Measurements from ENCODE around the gene SART1. TPM values are rescaled to one million over a fixed set of nuclear protein-coding genes. Genes with fewer than 3 reads are reported as not detected.
A peak's percentile ranks its signal among the peaks of the same experiment; 100 is the strongest.

The SART1 gene
- polyA plus RNA-seq, 2 donors: 33.9 to 77.1 TPM

DNA sequence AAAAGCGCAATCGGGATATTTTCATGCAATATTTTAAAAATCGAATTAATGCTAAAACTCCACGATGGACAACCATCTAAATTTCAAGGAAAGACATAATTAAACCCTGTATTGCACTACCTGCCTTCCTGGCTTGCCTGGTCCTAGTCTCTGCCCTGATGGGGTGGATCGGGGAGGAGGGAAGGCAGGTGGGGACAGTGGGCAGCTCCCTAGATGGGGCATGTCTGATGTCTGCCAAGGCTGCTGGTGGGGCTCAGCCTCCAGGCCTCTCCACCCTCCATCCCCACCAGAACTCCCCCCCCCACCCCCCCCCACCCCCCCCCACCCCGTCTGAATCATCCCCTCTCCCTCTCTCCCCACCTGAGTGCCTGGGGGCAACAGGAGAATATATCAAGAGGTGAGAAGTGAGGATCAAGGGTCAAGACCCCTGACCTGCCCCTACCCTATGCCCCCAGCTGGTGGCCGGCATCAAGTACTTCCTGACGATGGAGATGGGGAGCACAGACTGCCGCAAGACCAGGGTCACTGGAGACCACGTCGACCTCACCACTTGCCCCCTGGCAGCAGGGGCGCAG, 50.9 kb downstream of the SART1 start:
- peak overlapping the region; percentile 42 to 46 for H3K4me3 ChIP-seq (ENCODE audit: low read depth in 1 of 2, low read length in 2 of 2)
- peaks cover 2 to 3% of the 10 kb centered on the region in 2 donors for H3K4me1 ChIP-seq (ENCODE audit: control insufficient read depth in 2 of 2, insufficient read depth in 2 of 2, low read length in 1 of 2)
- no peaks in the 10 kb centered on the region for H3K27me3 ChIP-seq (ENCODE audit: control insufficient read depth in 1 of 2, insufficient read depth in 2 of 2, low read length in 2 of 2)
- 57 to 59% methylated on average over 11 of the region's 12 CpGs for WGBS, 2 donors
- no peaks in the 10 kb centered on the region for H3K36me3 ChIP-seq (ENCODE audit: control insufficient read depth in 2 of 2, insufficient read depth in 2 of 2, low read length in 1 of 2)
- no peaks in the 10 kb centered on the region for H3K9me3 ChIP-seq (ENCODE audit: control insufficient read depth in 2 of 2, insufficient read depth in 1 of 2, low read depth in 1 of 2, low read length in 1 of 2)
- H3K27ac ChIP-seq (ENCODE audit: low read depth in 2 of 2, low read length in 1 of 2): peak overlapping the region; percentile 85 to 90

DNA sequence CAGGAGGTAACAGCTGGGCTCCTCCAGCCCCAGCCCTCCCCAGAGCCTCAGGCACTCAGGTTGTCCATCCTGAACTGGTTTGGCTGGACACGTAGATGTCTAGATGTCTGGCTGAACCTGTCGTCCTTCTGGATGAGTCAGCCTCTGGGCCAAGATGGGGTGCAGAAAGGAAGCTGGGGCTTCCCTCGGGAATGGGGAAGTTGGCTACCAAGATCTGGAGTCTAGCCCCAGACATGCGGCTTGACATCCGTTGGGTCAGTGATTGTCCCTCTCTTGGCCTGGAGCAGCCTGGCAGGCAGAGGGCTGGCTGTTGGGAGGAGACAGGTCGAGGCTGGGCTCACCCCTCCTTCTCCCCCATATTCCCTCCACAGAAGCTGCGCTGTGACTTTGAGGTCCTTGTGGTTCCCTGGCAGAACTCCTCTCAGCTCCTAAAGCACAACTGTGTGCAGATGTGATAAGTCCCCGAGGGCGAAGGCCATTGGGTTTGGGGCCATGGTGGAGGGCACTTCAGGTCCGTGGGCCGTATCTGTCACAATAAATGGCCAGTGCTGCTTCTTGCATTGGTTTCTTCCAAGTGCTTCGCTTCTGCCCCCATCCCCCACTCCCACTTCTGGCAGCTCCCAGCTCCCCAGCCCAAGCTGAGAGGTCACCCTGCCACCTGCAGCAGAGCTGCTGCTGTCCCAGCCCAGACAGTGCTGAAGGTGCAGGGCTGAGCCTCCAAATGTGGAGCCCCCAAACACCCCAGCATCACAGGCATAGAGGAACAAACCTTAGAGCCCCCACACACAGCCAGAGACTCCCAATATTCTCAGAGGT, 51.6 kb downstream of the SART1 start:
- no peaks in the 10 kb centered on the region for H3K27me3 ChIP-seq (ENCODE audit: control insufficient read depth in 1 of 2, insufficient read depth in 2 of 2, low read length in 2 of 2)
- 53% methylated on average over 12 of the region's 12 CpGs for WGBS, 2 donors
- peak overlapping the region; percentile 15 to 42 for H3K4me3 ChIP-seq (ENCODE audit: low read depth in 1 of 2, low read length in 2 of 2)
- no peaks in the 10 kb centered on the region for H3K36me3 ChIP-seq (ENCODE audit: control insufficient read depth in 2 of 2, insufficient read depth in 2 of 2, low read length in 1 of 2)
- H3K9me3 ChIP-seq (ENCODE audit: control insufficient read depth in 2 of 2, insufficient read depth in 1 of 2, low read depth in 1 of 2, low read length in 1 of 2): no peaks in the 10 kb centered on the region
- H3K27ac ChIP-seq (ENCODE audit: low read depth in 2 of 2, low read length in 1 of 2): peak overlapping the region; percentile 43 to 90
- peaks cover 2 to 3% of the 10 kb centered on the region in 2 donors for H3K4me1 ChIP-seq (ENCODE audit: control insufficient read depth in 2 of 2, insufficient read depth in 2 of 2, low read length in 1 of 2)

DNA sequence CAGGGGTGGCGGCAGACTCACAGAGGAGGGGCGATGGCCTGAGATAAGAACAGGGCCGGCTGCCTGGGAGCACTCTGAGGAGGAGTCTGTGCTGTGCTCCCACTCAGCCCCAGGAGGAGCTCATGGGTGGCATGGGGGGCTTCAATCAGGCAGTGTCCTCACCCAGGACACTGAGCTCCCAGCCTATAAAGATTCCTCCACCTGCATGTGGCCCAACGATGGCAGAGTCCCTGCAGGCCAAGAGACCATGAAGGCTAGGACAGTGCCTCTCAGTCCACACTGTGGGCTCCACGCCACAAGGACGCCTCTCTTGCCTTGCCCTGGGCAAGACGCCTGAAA, 52.2 kb downstream of the SART1 start:
- no peaks in the 10 kb centered on the region for H3K36me3 ChIP-seq (ENCODE audit: control insufficient read depth in 2 of 2, insufficient read depth in 2 of 2, low read length in 1 of 2)
- no peaks in the 10 kb centered on the region for H3K9me3 ChIP-seq (ENCODE audit: control insufficient read depth in 2 of 2, insufficient read depth in 1 of 2, low read depth in 1 of 2, low read length in 1 of 2)
- peaks cover 2 to 3% of the 10 kb centered on the region in 2 donors for H3K4me1 ChIP-seq (ENCODE audit: control insufficient read depth in 2 of 2, insufficient read depth in 2 of 2, low read length in 1 of 2)
- H3K27ac ChIP-seq (ENCODE audit: low read depth in 2 of 2, low read length in 1 of 2): no peak overlapping the region
- H3K4me3 ChIP-seq (ENCODE audit: low read depth in 1 of 2, low read length in 2 of 2): no peak overlapping the region
- H3K27me3 ChIP-seq (ENCODE audit: control insufficient read depth in 1 of 2, insufficient read depth in 2 of 2, low read length in 2 of 2): no peaks in the 10 kb centered on the region
- WGBS, 2 donors: 73 to 74% methylated on average over 7 of the region's 7 CpGs

DNA sequence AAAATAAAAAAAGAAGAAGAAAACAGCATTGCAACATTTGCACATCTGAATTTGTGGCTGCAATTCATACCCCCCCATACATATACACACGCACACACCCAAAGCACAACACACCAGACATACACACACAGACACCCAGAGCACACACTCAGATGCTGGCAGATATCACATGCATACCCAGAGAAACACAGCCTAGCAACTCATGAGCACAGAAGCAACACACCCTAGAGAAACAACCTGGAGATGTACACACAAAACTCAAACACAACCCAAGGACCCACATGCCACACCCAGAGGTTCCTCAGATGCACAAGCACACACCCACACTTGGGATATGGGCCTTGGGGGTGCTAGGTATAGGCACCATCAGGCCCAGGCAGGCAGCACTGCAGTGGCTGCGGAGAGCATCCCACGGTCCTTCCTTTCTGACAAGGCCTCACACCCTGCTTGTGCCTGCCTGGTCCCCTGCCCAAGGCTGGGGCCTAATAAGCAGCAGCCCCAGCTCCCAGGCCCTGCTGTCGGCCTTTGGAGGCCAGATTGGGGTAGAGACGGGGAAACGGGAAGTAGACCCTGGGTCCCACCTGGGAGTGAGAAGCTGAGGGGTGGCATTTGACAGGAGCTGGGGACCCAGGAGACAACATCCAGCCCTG, 53.4 kb downstream of the SART1 start:
- WGBS, 2 donors: 91 to 93% methylated on average over 6 of the region's 6 CpGs
- H3K27ac ChIP-seq (ENCODE audit: low read depth in 2 of 2, low read length in 1 of 2): no peak overlapping the region
- H3K27me3 ChIP-seq (ENCODE audit: control insufficient read depth in 1 of 2, insufficient read depth in 2 of 2, low read length in 2 of 2): no peaks in the 10 kb centered on the region
- no peaks in the 10 kb centered on the region for H3K9me3 ChIP-seq (ENCODE audit: control insufficient read depth in 2 of 2, insufficient read depth in 1 of 2, low read depth in 1 of 2, low read length in 1 of 2)
- peaks cover 2 to 3% of the 10 kb centered on the region in 2 donors for H3K4me1 ChIP-seq (ENCODE audit: control insufficient read depth in 2 of 2, insufficient read depth in 2 of 2, low read length in 1 of 2)
- no peaks in the 10 kb centered on the region for H3K36me3 ChIP-seq (ENCODE audit: control insufficient read depth in 2 of 2, insufficient read depth in 2 of 2, low read length in 1 of 2)
- H3K4me3 ChIP-seq (ENCODE audit: low read depth in 1 of 2, low read length in 2 of 2): no peak overlapping the region

DNA sequence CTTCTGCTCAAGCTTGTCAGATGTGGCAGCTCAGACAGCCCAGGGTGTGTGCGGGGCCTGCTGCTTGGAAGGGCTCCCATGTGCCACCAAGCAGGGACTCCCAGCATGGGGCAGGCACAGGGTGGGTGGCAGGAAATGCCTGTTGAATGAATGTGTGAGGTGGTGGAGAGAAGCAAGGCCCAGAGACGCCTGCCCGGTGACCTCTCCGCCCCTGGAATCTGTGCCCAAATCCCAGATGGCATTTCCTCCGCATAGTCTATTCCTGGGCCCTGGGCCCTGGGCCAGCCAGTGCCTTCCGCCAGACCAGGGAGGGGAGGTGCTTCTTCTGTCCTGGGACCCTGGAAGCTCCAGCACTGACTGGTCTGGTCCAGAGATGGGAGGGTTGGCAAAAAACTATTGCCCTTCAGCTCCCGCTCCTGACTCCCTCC, 53.9 kb downstream of the SART1 start:
- Histone ChIP-seq H3K4me3 (ENCODE audit: low read depth in 1 of 2, low read length in 2 of 2) (no peak overlapping the region), H3K4me1 (ENCODE audit: control insufficient read depth in 2 of 2, insufficient read depth in 2 of 2, low read length in 1 of 2) (peaks cover 2 to 3% of the 10 kb centered on the region in 2 donors), H3K27ac (ENCODE audit: low read depth in 2 of 2, low read length in 1 of 2) (no peak overlapping the region), H3K9me3 (ENCODE audit: control insufficient read depth in 2 of 2, insufficient read depth in 1 of 2, low read depth in 1 of 2, low read length in 1 of 2) (no peaks in the 10 kb centered on the region), H3K27me3 (ENCODE audit: control insufficient read depth in 1 of 2, insufficient read depth in 2 of 2, low read length in 2 of 2) (no peaks in the 10 kb centered on the region), H3K36me3 (ENCODE audit: control insufficient read depth in 2 of 2, insufficient read depth in 2 of 2, low read length in 1 of 2) (no peaks in the 10 kb centered on the region)
- WGBS, 2 donors: 66 to 76% methylated on average over 7 of the region's 7 CpGs

DNA sequence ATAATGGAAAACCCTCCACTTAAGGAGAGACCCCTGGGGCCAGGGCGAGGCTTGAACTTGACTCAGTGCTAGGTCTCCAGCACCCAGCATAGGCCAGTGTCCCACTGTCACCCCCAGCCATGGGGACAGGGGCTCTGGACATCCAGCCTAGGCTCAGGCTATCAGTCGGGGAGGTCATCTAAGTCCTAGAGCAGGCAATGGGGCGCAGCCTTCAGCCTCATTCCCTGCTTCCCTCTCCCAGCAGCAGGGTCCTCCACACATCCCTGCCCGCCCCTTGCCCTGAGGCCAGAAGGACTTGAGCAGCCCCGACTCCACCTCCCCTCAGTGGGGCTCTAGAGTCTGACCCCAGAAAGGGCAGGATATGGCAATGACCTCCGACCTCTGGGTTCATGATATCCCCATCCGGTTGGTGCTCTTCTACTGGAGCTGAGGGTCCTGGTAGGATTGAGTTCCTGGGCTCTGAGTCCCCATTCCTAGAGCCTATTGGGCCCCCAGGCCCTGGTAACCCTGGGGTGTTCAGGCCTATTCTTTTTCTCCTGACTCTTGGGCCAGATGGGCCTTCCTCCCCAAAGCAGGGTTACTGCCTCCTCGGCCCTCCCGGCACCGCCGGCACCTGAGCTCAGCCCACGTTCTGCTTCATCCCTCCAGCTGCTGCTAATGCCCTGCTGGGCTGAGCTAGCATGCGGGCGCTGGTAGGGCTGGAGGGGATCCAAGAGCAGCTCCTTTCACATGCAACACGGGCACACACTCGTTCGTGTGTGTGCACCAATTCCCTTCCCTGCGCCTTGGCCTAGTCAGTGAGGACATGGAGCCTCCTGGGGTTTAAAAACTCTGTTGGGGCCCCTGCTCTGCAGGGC, 54.6 kb downstream of the SART1 start:
- Histone ChIP-seq H3K9me3 (ENCODE audit: control insufficient read depth in 2 of 2, insufficient read depth in 1 of 2, low read depth in 1 of 2, low read length in 1 of 2) (no peaks in the 10 kb centered on the region), H3K4me1 (ENCODE audit: control insufficient read depth in 2 of 2, insufficient read depth in 2 of 2, low read length in 1 of 2) (peaks cover 2 to 3% of the 10 kb centered on the region in 2 donors), H3K27me3 (ENCODE audit: control insufficient read depth in 1 of 2, insufficient read depth in 2 of 2, low read length in 2 of 2) (no peaks in the 10 kb centered on the region), H3K4me3 (ENCODE audit: low read depth in 1 of 2, low read length in 2 of 2) (no peak overlapping the region), H3K36me3 (ENCODE audit: control insufficient read depth in 2 of 2, insufficient read depth in 2 of 2, low read length in 1 of 2) (no peaks in the 10 kb centered on the region), H3K27ac (ENCODE audit: low read depth in 2 of 2, low read length in 1 of 2) (no peak overlapping the region)
- 66 to 76% methylated on average over 18 of the region's 18 CpGs for WGBS, 2 donors

DNA sequence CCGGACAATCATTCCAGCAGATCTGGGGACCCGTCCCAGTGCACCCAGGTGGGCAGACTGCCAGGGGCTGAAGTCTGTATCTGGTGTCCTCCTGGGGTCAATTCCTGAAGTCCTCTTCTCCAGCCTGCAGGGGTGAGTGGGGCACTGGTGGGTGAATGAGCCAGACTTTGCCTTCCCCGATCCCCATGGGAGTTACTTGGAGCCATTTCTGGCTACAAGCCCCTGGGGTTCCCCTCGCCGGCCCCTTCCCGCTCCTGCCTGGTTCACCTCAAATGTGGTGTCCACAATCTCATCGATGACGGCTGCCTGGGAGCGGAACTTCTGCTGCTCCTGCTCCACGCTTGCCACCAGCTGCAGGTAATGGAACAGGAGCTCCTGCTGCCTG, 55.3 kb downstream of the SART1 start:
- H3K9me3 ChIP-seq (ENCODE audit: control insufficient read depth in 2 of 2, insufficient read depth in 1 of 2, low read depth in 1 of 2, low read length in 1 of 2): no peaks in the 10 kb centered on the region
- no peaks in the 10 kb centered on the region for H3K27me3 ChIP-seq (ENCODE audit: control insufficient read depth in 1 of 2, insufficient read depth in 2 of 2, low read length in 2 of 2)
- 81 to 86% methylated on average over 10 of the region's 10 CpGs for WGBS, 2 donors
- H3K4me3 ChIP-seq (ENCODE audit: low read depth in 1 of 2, low read length in 2 of 2): no peak overlapping the region
- no peak overlapping the region for H3K27ac ChIP-seq (ENCODE audit: low read depth in 2 of 2, low read length in 1 of 2)
- H3K36me3 ChIP-seq (ENCODE audit: control insufficient read depth in 2 of 2, insufficient read depth in 2 of 2, low read length in 1 of 2): no peaks in the 10 kb centered on the region
- peaks cover 2 to 3% of the 10 kb centered on the region in 2 donors for H3K4me1 ChIP-seq (ENCODE audit: control insufficient read depth in 2 of 2, insufficient read depth in 2 of 2, low read length in 1 of 2)

DNA sequence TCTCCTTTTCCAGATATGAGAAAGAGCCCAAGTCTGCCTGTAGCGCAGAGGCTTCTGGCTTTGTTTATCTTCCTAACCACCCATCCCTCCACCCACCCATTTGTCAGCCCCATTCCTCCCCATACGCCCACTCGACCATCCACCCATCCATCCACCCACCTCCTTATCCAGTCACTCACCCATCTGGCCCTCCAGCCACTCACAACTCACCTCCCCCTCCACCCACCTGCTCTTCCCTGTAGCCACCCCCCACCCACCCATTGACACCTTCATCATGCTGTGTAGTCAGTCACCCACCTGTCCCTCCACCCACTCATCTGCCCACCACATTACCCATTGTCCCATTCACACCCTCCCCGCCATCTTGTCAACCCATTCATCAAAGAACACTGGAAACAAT, 55.8 kb downstream of the SART1 start:
- Histone ChIP-seq H3K27ac (ENCODE audit: low read depth in 2 of 2, low read length in 1 of 2) (no peak overlapping the region), H3K36me3 (ENCODE audit: control insufficient read depth in 2 of 2, insufficient read depth in 2 of 2, low read length in 1 of 2) (no peaks in the 10 kb centered on the region), H3K9me3 (ENCODE audit: control insufficient read depth in 2 of 2, insufficient read depth in 1 of 2, low read depth in 1 of 2, low read length in 1 of 2) (no peaks in the 10 kb centered on the region), H3K4me3 (ENCODE audit: low read depth in 1 of 2, low read length in 2 of 2) (no peak overlapping the region), H3K4me1 (ENCODE audit: control insufficient read depth in 2 of 2, insufficient read depth in 2 of 2, low read length in 1 of 2) (peaks cover 0 to 2% of the 10 kb centered on the region in 2 donors), H3K27me3 (ENCODE audit: control insufficient read depth in 1 of 2, insufficient read depth in 2 of 2, low read length in 2 of 2) (no peaks in the 10 kb centered on the region)
- WGBS, 2 donors: 71 to 81% methylated on average over 4 of the region's 4 CpGs

DNA sequence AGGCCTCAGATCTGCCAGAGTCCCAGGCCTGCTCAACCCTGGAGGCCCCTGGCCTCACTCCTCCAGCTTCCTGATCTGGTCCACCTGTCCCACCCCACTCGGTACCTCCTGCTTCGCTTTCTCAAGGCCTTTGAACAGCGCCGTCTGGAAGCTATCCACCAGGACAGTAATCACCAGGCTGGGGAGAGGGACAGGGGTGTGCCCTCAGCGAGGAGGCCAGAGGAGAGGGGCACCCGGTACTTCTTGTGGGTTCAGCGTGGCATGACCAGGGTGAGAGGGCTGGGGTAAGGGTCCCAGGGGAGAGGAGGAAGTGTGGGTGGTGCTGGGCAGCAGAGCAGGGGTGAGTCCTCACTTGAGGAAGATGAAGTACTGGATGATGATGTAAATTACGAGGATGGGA, 58.7 kb downstream of the SART1 start:
- no peaks in the 10 kb centered on the region for H3K9me3 ChIP-seq (ENCODE audit: control insufficient read depth in 2 of 2, insufficient read depth in 1 of 2, low read depth in 1 of 2, low read length in 1 of 2)
- H3K27me3 ChIP-seq (ENCODE audit: control insufficient read depth in 1 of 2, insufficient read depth in 2 of 2, low read length in 2 of 2): no peaks in the 10 kb centered on the region
- no peak overlapping the region for H3K27ac ChIP-seq (ENCODE audit: low read depth in 2 of 2, low read length in 1 of 2)
- WGBS, 2 donors: 74 to 75% methylated on average over 8 of the region's 8 CpGs
- H3K4me3 ChIP-seq (ENCODE audit: low read depth in 1 of 2, low read length in 2 of 2): no peak overlapping the region
- no peaks in the 10 kb centered on the region for H3K36me3 ChIP-seq (ENCODE audit: control insufficient read depth in 2 of 2, insufficient read depth in 2 of 2, low read length in 1 of 2)
- no peaks in the 10 kb centered on the region for H3K4me1 ChIP-seq (ENCODE audit: control insufficient read depth in 2 of 2, insufficient read depth in 2 of 2, low read length in 1 of 2)
